ENCODE results near the gene CCDC136. TPM values are rescaled to one million over a fixed set of nuclear protein-coding genes. Genes with fewer than 3 reads are reported as not detected.

Gene CCDC136
- total and polyA plus RNA-seq, 7 donors = 3.9 to 24.5 (median 14.0) TPM

GRCh38 chr7:128839751-128840177, 48.0 kb downstream of the CCDC136 start:
- Histone ChIP-seq H3K27ac (peak overlapping the region; percentile 100), H3K4me3 (peak overlapping the region; percentile 9), H3K4me1 (peaks cover 39% of the 10 kb centered on the region), H3K36me3 (ENCODE audit: insufficient read depth in 1 of 2, low read depth in 1 of 2) (peaks cover 0 to 100% of the 10 kb centered on the region in 2 donors), H3K9me3 (no peaks in the 10 kb centered on the region), H3K27me3 (ENCODE audit: insufficient read depth in 3 of 3, low read length in 2 of 3) (no peaks in the 10 kb centered on the region)
- 56 to 76% (median 58%) methylated on average over 9 to 13 of the region's 13 CpGs for WGBS, 3 donors
- DNase-seq (peak; percentile 20 to 59), ATAC-seq (no peak)
- intact Hi-C loops (cut with DNase I) = no loop called here
- TF ChIP-seq CTCF (IDR thresholded peaks at IDR 0.05) = no peak

GRCh38 chr7:128840326-128841170, 48.8 kb downstream of the CCDC136 start:
- Histone ChIP-seq H3K4me1 (peaks cover 34% of the 10 kb centered on the region), H3K36me3 (ENCODE audit: insufficient read depth in 1 of 2, low read depth in 1 of 2) (peaks cover 0 to 100% of the 10 kb centered on the region in 2 donors), H3K27ac (peak overlapping the region; percentile 100), H3K4me3 (no peak overlapping the region), H3K27me3 (ENCODE audit: insufficient read depth in 3 of 3, low read length in 2 of 3) (no peaks in the 10 kb centered on the region), H3K9me3 (no peaks in the 10 kb centered on the region)
- ATAC-seq (peak; percentile 0), DNase-seq (peak; percentile 27 to 71)
- TF ChIP-seq CTCF (IDR thresholded peaks at IDR 0.05) = no peak
- WGBS, 3 donors = 71 to 79% (median 73%) methylated on average over 20 to 23 of the region's 23 CpGs
- intact Hi-C loops (cut with DNase I) = no loop called here

GRCh38 chr7:128841171-128841690, 49.5 kb downstream of the CCDC136 start:
- Histone ChIP-seq H3K36me3 (ENCODE audit: insufficient read depth in 1 of 2, low read depth in 1 of 2) (peaks cover 0 to 100% of the 10 kb centered on the region in 2 donors), H3K4me1 (peaks cover 27% of the 10 kb centered on the region), H3K9me3 (no peaks in the 10 kb centered on the region), H3K27ac (peak overlapping the region; percentile 100), H3K4me3 (no peak overlapping the region), H3K27me3 (ENCODE audit: insufficient read depth in 3 of 3, low read length in 2 of 3) (no peaks in the 10 kb centered on the region)
- intact Hi-C loops (cut with DNase I) = no loop called here
- TF ChIP-seq CTCF (IDR thresholded peaks at IDR 0.05) = no peak
- DNase-seq = peak in 1 of 2 donors; percentile 53
- peak; percentile 3 to 20 (median 14) for ATAC-seq
- WGBS, 3 donors = 47 to 66% (median 51%) methylated on average over 12 to 17 of the region's 17 CpGs

GRCh38 chr7:128841921-128842673, 50.3 kb downstream of the CCDC136 start:
- WGBS, 3 donors = 50 to 52% (median 51%) methylated on average over 33 to 35 of the region's 35 CpGs
- peak; percentile 73 to 87 for DNase-seq
- Histone ChIP-seq H3K27ac (peak overlapping the region; percentile 100), H3K4me3 (no peak overlapping the region), H3K4me1 (peaks cover 19% of the 10 kb centered on the region), H3K9me3 (no peaks in the 10 kb centered on the region), H3K36me3 (ENCODE audit: insufficient read depth in 1 of 2, low read depth in 1 of 2) (peaks cover 0 to 100% of the 10 kb centered on the region in 2 donors), H3K27me3 (ENCODE audit: insufficient read depth in 3 of 3, low read length in 2 of 3) (no peaks in the 10 kb centered on the region)
- TF ChIP-seq CTCF (IDR thresholded peaks at IDR 0.05) = peak; percentile 81
- intact Hi-C loops (cut with DNase I) = no loop called here
- peak; percentile 11 to 24 (median 20) for ATAC-seq

Measured in psoas muscle (tissue), 8 donors.